ENCODE data around the gene PRKAR2B.

DNA sequence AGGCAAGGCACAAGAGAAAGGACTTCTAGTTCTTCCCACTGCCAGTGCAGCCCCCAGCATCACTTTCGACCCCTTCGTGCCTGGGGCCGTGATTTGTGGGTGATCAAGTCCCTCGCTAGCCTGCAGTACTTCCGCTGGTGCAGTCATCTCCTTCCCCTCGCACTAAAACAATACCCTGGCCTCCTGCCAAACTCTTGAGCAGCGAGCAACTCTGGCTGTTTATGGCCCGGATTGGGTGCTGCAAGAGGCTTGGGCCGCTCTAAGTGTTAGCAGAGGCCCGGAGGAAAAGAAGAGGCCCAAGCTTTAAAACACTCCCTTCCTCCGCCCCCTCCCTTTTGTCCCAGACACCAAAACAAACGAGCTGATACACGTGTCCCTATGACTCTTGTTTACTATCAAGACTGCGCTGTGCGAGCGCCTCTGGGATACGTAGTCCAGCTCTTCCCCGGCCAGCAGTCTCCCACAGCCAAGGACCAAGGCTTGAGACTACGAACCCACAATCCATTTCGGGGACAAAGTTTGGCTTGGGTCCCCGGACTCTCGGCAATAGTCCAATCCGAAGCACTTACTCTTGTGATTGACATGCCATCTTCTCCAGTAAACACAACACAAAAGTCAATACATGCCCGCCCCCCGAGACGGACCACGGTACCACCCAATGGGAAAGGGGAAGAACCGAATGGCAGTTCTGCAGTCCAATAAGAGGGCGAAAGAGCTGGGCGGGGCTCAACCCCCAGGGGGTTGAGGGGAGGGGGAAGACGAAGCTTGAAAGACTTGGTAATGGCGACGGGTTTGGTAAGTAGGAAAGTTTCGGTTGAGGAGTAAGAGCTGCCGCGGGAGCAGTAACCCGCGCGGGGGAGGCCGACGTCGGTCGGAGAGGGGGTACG, 124.0 kb downstream of the PRKAR2B start, which contains the start of gene HBP1:
- TF ChIP-seq CTCF (IDR thresholded peaks at IDR 0.05) (no peak), POLR2A (IDR thresholded peaks at IDR 0.05) (peak; percentile 60 to 72)

All from Peyer's patch (tissue), 4 donors.